GM19023 (cell line): ENCODE measurements around the gene OSBPL10.
"Not testable (repeated sequence)": the region's sequence is repeated elsewhere in the genome, so short reads cannot be mapped to it uniquely, and the experiment has no call there.

ENCODE experiments used
- ATAC-seq: cut with Tn5 transposase; IDR thresholded peaks from one replicate; pipeline ENCODE4 v1.9.1; 2021; ENCODE audit warnings: mild to moderate bottlenecking, moderate library complexity; ENCODE audit not compliant: unreplicated experiment

OSBPL10 gene

GRCh38 chr3:31861826-31862225, 119.2 kb downstream of the OSBPL10 start:
- ATAC-seq, result no peak

GRCh38 chr3:31860642-31861041, 120.4 kb downstream of the OSBPL10 start:
- not testable (repeated sequence) for ATAC-seq

GRCh38 chr3:31859245-31859644, 121.8 kb downstream of the OSBPL10 start:
- no peak for ATAC-seq

GRCh38 chr3:31858439-31858838, 122.6 kb downstream of the OSBPL10 start:
- ATAC-seq, result no peak

GRCh38 chr3:31853580-31853979, 127.5 kb downstream of the OSBPL10 start:
- ATAC-seq, result no peak

- ATAC-seq, result no peak
Measured at GRCh38 chr3:31851278-31851677, 129.8 kb downstream of the OSBPL10 start.

GRCh38 chr3:31848911-31849310, 132.2 kb downstream of the OSBPL10 start:
- no peak for ATAC-seq

- ATAC-seq, result no peak
Measured at GRCh38 chr3:31848163-31848818, 132.8 kb downstream of the OSBPL10 start.

- no peak for ATAC-seq
Measured at GRCh38 chr3:31847760-31848159, 133.3 kb downstream of the OSBPL10 start.

GRCh38 chr3:31841515-31841914, 139.5 kb downstream of the OSBPL10 start:
- ATAC-seq, result no peak

- no peak for ATAC-seq
Measured at GRCh38 chr3:31840252-31840651, 140.8 kb downstream of the OSBPL10 start.

GRCh38 chr3:31839144-31839917, 141.7 kb downstream of the OSBPL10 start:
- ATAC-seq, result no peak

GRCh38 chr3:31836131-31837075, 144.7 kb downstream of the OSBPL10 start:
- no peak for ATAC-seq

GRCh38 chr3:31833391-31834190, 147.5 kb downstream of the OSBPL10 start:
- no peak for ATAC-seq

GRCh38 chr3:31832551-31832950, 148.5 kb downstream of the OSBPL10 start:
- ATAC-seq, result no peak

- ATAC-seq, result no peak
Measured at GRCh38 chr3:31831591-31831990, 149.5 kb downstream of the OSBPL10 start.

- no peak for ATAC-seq
Measured at GRCh38 chr3:31829826-31830426, 151.1 kb downstream of the OSBPL10 start.

GRCh38 chr3:31829010-31829409, 152.1 kb downstream of the OSBPL10 start:
- no peak for ATAC-seq

GRCh38 chr3:31828007-31828406, 153.1 kb downstream of the OSBPL10 start:
- no peak for ATAC-seq

- no peak for ATAC-seq
Measured at GRCh38 chr3:31823184-31823583, 157.9 kb downstream of the OSBPL10 start.
